ENCODE measurements around the gene PIGS. TPM values are rescaled to one million over a fixed set of nuclear protein-coding genes. Genes with fewer than 3 reads are reported as not detected.

Gene PIGS
- total and polyA plus RNA-seq, 12 donors: 9.0 to 69.3 (median 48.5) TPM

DNA sequence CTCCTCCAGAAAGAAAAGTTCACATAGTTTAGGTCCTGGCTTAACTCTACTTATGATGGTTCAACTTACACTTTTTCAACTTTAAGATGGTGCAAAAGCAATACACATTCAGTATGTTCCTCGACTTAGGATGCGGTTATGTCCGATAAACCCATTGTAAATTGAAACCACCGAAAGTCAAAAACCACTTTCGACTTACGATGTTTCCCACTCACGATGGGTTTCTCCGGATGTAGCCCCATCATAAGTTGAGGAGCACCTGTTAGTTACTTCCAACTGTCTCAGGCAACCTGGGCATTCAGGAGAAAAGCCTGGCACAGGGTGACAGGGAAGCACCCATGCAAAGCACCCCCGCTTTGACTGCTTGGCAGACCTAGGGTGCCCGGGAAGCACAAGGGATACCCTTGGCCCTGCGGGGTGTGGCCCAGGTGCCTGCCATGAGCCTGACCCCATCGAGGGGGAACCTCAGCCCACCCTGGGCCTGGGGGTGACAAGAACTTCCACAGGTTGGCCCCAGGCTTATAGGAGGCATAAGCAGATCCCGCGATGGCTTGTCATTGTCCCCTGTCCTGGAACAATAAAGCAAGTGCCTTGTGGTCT is 32.9 kb downstream of the PIGS start:
- TF ChIP-seq, protein P1, sequence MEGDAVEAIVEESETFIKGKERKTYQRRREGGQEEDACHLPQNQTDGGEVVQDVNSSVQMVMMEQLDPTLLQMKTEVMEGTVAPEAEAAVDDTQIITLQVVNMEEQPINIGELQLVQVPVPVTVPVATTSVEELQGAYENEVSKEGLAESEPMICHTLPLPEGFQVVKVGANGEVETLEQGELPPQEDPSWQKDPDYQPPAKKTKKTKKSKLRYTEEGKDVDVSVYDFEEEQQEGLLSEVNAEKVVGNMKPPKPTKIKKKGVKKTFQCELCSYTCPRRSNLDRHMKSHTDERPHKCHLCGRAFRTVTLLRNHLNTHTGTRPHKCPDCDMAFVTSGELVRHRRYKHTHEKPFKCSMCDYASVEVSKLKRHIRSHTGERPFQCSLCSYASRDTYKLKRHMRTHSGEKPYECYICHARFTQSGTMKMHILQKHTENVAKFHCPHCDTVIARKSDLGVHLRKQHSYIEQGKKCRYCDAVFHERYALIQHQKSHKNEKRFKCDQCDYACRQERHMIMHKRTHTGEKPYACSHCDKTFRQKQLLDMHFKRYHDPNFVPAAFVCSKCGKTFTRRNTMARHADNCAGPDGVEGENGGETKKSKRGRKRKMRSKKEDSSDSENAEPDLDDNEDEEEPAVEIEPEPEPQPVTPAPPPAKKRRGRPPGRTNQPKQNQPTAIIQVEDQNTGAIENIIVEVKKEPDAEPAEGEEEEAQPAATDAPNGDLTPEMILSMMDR (IDR thresholded peaks at IDR 0.05): no peak
- Histone ChIP-seq H3K27me3 (peaks cover 0 to 3% (median 0%) of the 10 kb centered on the region in 7 donors), H3K36me3 (no peaks in the 10 kb centered on the region), H3K27ac (no peak overlapping the region), H3K4me3 (no peak overlapping the region), H3K9me3 (no peaks in the 10 kb centered on the region), H3K4me1 (no peaks in the 10 kb centered on the region)
- intact Hi-C loops (cut with DNase I): loop anchor here in 2 of 10 donors (5.0 kb wide), 1 partner anchor 41 kb away; no protein-coding TSS in a partner anchor
- 90 to 92% methylated on average over 14 of the region's 14 CpGs for WGBS, 2 donors
- ATAC-seq (no peak), DNase-seq (no peak)

GRCh38 chr17:28537219-28537610 is 34.1 kb downstream of the PIGS start:
- peaks cover 0 to 3% (median 0%) of the 10 kb centered on the region in 7 donors for H3K27me3 ChIP-seq
- no peak overlapping the region for H3K4me3 ChIP-seq
- H3K27ac ChIP-seq: no peak overlapping the region
- DNase-seq: no peak
- WGBS, 2 donors: 76 to 79% methylated on average over 12 of the region's 12 CpGs
- H3K9me3 ChIP-seq: no peaks in the 10 kb centered on the region
- H3K4me1 ChIP-seq: no peaks in the 10 kb centered on the region
- ATAC-seq: no peak
- intact Hi-C loops (cut with DNase I): loop anchor here in 2 of 10 donors (5.0 kb wide), 1 partner anchor 40 kb away; no protein-coding TSS in a partner anchor
- TF ChIP-seq, protein P1 (IDR thresholded peaks at IDR 0.05): no peak
- no peaks in the 10 kb centered on the region for H3K36me3 ChIP-seq

- no peaks in the 10 kb centered on the region for H3K9me3 ChIP-seq
- TF ChIP-seq, protein P1 (IDR thresholded peaks at IDR 0.05): no peak
- DNase-seq (no peak), ATAC-seq (no peak)
- intact Hi-C loops (cut with DNase I): loop anchor here in 2 of 10 donors (5.0 kb wide), 1 partner anchor 39 kb away; no protein-coding TSS in a partner anchor
- 61 to 67% methylated on average over 9 of the region's 9 CpGs for WGBS, 2 donors
- no peak overlapping the region for H3K27ac ChIP-seq
- no peaks in the 10 kb centered on the region for H3K36me3 ChIP-seq
- peaks cover 0 to 3% (median 0%) of the 10 kb centered on the region in 7 donors for H3K27me3 ChIP-seq
- no peaks in the 10 kb centered on the region for H3K4me1 ChIP-seq
- no peak overlapping the region for H3K4me3 ChIP-seq
Measured at GRCh38 chr17:28536532-28537218, 34.6 kb downstream of the PIGS start.

DNA sequence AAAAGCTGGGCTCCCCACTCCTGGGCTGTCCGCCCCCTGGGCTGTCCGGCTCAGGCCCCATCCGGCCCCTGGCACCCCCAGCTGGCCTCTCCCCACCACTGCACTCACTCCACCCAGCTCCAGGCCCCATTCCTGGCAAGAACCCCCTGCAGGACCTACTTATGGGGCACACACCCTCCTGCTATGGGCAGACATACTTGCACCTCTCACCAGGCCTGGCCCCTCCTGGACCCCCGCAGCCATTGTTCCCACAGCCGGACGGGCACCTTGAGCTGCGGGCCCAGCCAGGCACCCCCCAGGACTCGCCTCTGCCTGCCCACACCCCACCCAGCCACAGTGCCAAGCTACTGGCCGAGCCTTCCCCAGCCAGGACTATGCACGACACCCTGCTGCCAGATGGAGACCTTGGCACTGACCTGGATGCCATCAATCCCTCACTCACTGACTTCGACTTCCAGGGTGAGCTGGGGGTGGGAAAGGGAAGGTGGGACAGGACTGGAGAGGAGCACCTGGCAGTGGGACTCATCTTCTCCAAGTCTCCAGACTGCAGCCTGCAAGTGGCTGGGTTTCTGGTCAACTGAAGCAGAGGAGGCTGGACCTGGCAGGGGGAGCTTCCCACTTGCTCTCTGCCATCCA is 36.5 kb downstream of the PIGS start:
- DNase-seq: no peak
- no peaks in the 10 kb centered on the region for H3K4me1 ChIP-seq
- no peak overlapping the region for H3K27ac ChIP-seq
- H3K27me3 ChIP-seq: peaks cover 0 to 12% (median 4%) of the 10 kb centered on the region in 7 donors
- 79 to 84% methylated on average over 11 of the region's 11 CpGs for WGBS, 2 donors
- TF ChIP-seq, protein P1 (IDR thresholded peaks at IDR 0.05): no peak
- H3K36me3 ChIP-seq: no peaks in the 10 kb centered on the region
- intact Hi-C loops (cut with DNase I): loop anchor here in 2 of 10 donors (5.0 kb wide), 1 partner anchor 38 kb away; no protein-coding TSS in a partner anchor
- ATAC-seq: no peak
- no peaks in the 10 kb centered on the region for H3K9me3 ChIP-seq
- no peak overlapping the region for H3K4me3 ChIP-seq
